ENCODE data around the gene ABL2. TPM values are rescaled to one million over a fixed set of nuclear protein-coding genes. Genes with fewer than 3 reads are reported as not detected.

ABL2 gene
- total and polyA plus RNA-seq, 9 of the 15 experiments (the other 6 are each of a cell fraction or from before 2014, with no cell fraction given): 1.4 to 15.0 (median 8.6) TPM

DNA sequence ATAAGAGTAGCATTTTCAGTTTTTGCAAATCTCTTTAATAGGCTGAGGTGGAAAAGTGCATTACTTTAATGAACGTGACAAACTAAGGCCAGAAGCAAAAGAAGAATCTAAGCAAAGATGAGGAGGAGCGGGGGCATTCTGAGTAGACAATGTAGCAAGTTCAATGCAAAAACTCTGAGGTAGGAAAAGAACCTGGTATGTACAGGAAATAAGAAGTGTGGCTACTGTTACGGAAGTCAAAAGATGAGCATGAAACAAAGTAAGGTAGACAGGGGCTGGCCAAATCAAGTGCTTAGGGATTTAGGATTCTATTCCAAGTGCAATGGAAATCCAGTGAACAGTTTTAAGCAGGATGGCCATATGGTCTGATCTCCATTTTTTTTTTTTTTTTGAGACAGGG is 84.0 kb downstream of the ABL2 start:
- Histone ChIP-seq H3K36me3 (ENCODE audit: control insufficient read depth, insufficient read depth, low read length) (no peaks in the 10 kb centered on the region), H4K20me1 (replicated peaks; ENCODE audit: control insufficient read depth, insufficient read depth, low read length) (no peaks in the 10 kb centered on the region), H3K9me1 (ENCODE audit: control insufficient read depth, insufficient read depth, low read length) (no peaks in the 10 kb centered on the region), H3K9ac (ENCODE audit: insufficient read depth in 1 of 2, low read depth in 2 of 2, low read length in 2 of 2) (no peak overlapping the region), H3K4me3 (no peak overlapping the region), H3K27me3 (ENCODE audit: control insufficient read depth in 2 of 2, insufficient read depth in 2 of 2, low read length in 2 of 2) (no peaks in the 10 kb centered on the region), H3K27ac (ENCODE audit: extremely low read depth, low read depth, low read length) (no peak overlapping the region), H3K4me2 (ENCODE audit: insufficient read depth, low read length) (no peak overlapping the region), H3K4me1 (replicated peaks in 1 of 2; ENCODE audit: control insufficient read depth in 2 of 2, insufficient read depth in 2 of 2, low read length in 2 of 2) (peaks cover 0 to 12% of the 10 kb centered on the region in 2 experiments; a peak in 2 of 5 replicates), H2AFZ (ENCODE audit: low read depth, low read length) (no peak overlapping the region), H3K79me2 (ENCODE audit: control insufficient read depth, insufficient read depth, low read length) (peaks cover 7% of the 10 kb centered on the region; the same call in 1 of the 3 replicates), H3K9me3 (replicated peaks; ENCODE audit: control insufficient read depth, insufficient read depth, low read depth, low read length) (no peaks in the 10 kb centered on the region)
- in situ Hi-C loops (cut with MboI): no loop called here
- 90% methylated on average over 3 of the region's 3 CpGs for WGBS (ENCODE audit: insufficient coverage, low coverage, missing lambda C conversion rate)
- POLR2A ChIA-PET: no interaction called here
- ATAC-seq (no peak), FAIRE-seq (no peak), DNase-seq (ENCODE audit: extremely low read depth in 1 of 4, low spot score in 3 of 4) (no peak)
- BruUV-seq (replicated peaks): no TSS peak
- CTCF ChIA-PET (ENCODE audit: low intra/inter-chr PET ratio): no interaction called here
- TF ChIP-seq MCM2 (IDR thresholded peaks at IDR 0.05; ENCODE audit: low read depth) (no peak), SIX5 (IDR thresholded peaks at IDR 0.05; ENCODE audit: borderline replicate concordance in 1 of 2, insufficient read depth in 1 of 2, low read depth in 1 of 2, low read length in 2 of 2) (no peak), POLR3A (IDR thresholded peaks at IDR 0.05; ENCODE audit: borderline replicate concordance, extremely low read depth, insufficient read depth, insufficient read length) (no peak), ZNF41 (CRISPR knock-in tag; conservative IDR thresholded peaks at IDR 0.05) (no peak), SMAD3 (CRISPR knock-in tag; conservative IDR thresholded peaks at IDR 0.05) (no peak), ZNF586 (CRISPR knock-in tag; conservative IDR thresholded peaks at IDR 0.05) (no peak)
- TF ChIP-seq, protein P1, sequence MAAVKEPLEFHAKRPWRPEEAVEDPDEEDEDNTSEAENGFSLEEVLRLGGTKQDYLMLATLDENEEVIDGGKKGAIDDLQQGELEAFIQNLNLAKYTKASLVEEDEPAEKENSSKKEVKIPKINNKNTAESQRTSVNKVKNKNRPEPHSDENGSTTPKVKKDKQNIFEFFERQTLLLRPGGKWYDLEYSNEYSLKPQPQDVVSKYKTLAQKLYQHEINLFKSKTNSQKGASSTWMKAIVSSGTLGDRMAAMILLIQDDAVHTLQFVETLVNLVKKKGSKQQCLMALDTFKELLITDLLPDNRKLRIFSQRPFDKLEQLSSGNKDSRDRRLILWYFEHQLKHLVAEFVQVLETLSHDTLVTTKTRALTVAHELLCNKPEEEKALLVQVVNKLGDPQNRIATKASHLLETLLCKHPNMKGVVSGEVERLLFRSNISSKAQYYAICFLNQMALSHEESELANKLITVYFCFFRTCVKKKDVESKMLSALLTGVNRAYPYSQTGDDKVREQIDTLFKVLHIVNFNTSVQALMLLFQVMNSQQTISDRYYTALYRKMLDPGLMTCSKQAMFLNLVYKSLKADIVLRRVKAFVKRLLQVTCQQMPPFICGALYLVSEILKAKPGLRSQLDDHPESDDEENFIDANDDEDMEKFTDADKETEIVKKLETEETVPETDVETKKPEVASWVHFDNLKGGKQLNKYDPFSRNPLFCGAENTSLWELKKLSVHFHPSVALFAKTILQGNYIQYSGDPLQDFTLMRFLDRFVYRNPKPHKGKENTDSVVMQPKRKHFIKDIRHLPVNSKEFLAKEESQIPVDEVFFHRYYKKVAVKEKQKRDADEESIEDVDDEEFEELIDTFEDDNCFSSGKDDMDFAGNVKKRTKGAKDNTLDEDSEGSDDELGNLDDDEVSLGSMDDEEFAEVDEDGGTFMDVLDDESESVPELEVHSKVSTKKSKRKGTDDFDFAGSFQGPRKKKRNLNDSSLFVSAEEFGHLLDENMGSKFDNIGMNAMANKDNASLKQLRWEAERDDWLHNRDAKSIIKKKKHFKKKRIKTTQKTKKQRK (IDR thresholded peaks at IDR 0.05; ENCODE audit: borderline replicate concordance, low read depth, low read length): no peak
- TF ChIP-seq, protein P2, sequence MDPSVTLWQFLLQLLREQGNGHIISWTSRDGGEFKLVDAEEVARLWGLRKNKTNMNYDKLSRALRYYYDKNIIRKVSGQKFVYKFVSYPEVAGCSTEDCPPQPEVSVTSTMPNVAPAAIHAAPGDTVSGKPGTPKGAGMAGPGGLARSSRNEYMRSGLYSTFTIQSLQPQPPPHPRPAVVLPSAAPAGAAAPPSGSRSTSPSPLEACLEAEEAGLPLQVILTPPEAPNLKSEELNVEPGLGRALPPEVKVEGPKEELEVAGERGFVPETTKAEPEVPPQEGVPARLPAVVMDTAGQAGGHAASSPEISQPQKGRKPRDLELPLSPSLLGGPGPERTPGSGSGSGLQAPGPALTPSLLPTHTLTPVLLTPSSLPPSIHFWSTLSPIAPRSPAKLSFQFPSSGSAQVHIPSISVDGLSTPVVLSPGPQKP (CRISPR knock-in tag; IDR thresholded peaks at IDR 0.05): no peak
- intact Hi-C loops (cut with micrococcal nuclease): no loop called here
